Tibial artery (tissue), 4 donors: ENCODE data around the gene SLC6A17.

ENCODE experiments used
- DNase-seq, 2 donors: peaks; one replicate each; pipeline ENCODE4 v3.0.0-alpha.2; 2019
- H3K27ac ChIP-seq, 2 donors: fragments of 200-600 bp; sonication (generic) in 1 of 2; 1 replicate in 1 of 2; 2 replicates in 1 of 2; pipeline ENCODE4 v1.5.1; 2018 to 2019; ENCODE audit warnings: mild to moderate bottlenecking in 1 of 2
- H3K27me3 ChIP-seq, 2 donors: fragments of 200-600 bp; sonication (generic) in 1 of 2; one replicate each; pipeline versions ENCODE4 v1.5.1 to v1.6.0; 2016 to 2019
- H3K36me3 ChIP-seq, 3 donors: fragments of 200-600 bp; sonication (generic) in 2 of 3; one replicate each; pipeline ENCODE4 v1.5.1; 2016 to 2019; ENCODE audit warnings: mild to moderate bottlenecking in 2 of 3
- H3K4me1 ChIP-seq, 4 donors: fragments of 200-600 bp; sonication (generic) in 2 of 4; 1 replicate in 3 of 4; 2 replicates in 1 of 4; pipeline ENCODE4 v1.5.1; 2016 to 2019
- H3K4me3 ChIP-seq, 2 donors: fragments of 200-600 bp; sonication (generic) in 1 of 2; 1 replicate in 1 of 2; 2 replicates in 1 of 2; pipeline ENCODE4 v1.5.1; 2018 to 2019; ENCODE audit warnings: mild to moderate bottlenecking in 2 of 2
- H3K9me3 ChIP-seq, 3 donors: fragments of 200-600 bp; sonication (generic) in 1 of 3; one replicate each; pipeline ENCODE4 v1.5.1; 2016 to 2019
- intact Hi-C: fragments of 100-400 bp; cut with DNase I; formaldehyde crosslinking; loops from one replicate; pipeline ENCODE4 v1.15.0; 2023; ENCODE audit warnings: low total_unique reads
- TF ChIP-seq, protein P1 (sequence below), 2 experiments: fragments of 200-600 bp in 1 of 2; fragments of 450-650 bp in 1 of 2; IDR thresholded peaks; one replicate each; pipeline ENCODE4 v1.5.1; 2017 to 2019; ENCODE audit warnings: antibody characterized with exemption in 2 of 2, mild to moderate bottlenecking in 1 of 2, moderate library complexity in 1 of 2

The SLC6A17 gene

DNA sequence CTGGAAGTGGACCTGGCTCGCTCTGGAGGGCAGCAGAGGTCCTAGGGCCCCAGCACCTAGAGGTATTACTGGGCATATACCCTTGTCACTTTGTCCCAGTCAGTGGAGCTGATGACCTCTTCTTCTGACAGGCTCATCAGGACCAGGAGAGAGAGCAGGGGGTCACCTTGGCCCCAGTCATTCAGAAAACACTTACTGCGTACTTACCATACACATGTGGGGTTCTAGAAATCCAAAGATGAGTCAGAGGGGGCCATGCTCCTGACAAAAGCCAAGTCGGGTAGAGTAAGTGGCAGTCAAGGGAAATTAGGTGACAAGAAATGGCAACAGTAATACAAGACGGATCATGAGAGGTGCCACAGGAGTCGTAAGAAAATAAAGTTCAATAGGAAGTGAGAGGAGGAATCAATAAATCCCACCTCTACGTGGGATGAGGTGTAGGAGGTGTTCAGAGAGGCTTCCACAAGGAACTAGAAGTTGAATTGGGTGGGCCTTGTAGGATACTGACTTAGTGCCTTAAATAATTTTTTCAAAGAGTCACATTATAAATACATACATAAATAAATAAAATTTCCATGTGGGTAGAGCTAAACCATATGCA is 66.7 kb downstream of the SLC6A17 start:
- H3K4me1 ChIP-seq = peaks cover 0 to 57% (median 31%) of the 10 kb centered on the region in 4 donors
- intact Hi-C loops = no loop called here
- no peak overlapping the region for H3K27ac ChIP-seq
- peaks cover 0 to 41% (median 8%) of the 10 kb centered on the region in 3 donors for H3K36me3 ChIP-seq
- TF ChIP-seq, protein P1, sequence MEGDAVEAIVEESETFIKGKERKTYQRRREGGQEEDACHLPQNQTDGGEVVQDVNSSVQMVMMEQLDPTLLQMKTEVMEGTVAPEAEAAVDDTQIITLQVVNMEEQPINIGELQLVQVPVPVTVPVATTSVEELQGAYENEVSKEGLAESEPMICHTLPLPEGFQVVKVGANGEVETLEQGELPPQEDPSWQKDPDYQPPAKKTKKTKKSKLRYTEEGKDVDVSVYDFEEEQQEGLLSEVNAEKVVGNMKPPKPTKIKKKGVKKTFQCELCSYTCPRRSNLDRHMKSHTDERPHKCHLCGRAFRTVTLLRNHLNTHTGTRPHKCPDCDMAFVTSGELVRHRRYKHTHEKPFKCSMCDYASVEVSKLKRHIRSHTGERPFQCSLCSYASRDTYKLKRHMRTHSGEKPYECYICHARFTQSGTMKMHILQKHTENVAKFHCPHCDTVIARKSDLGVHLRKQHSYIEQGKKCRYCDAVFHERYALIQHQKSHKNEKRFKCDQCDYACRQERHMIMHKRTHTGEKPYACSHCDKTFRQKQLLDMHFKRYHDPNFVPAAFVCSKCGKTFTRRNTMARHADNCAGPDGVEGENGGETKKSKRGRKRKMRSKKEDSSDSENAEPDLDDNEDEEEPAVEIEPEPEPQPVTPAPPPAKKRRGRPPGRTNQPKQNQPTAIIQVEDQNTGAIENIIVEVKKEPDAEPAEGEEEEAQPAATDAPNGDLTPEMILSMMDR (IDR thresholded peaks at IDR 0.05) = no peak
- no peaks in the 10 kb centered on the region for H3K27me3 ChIP-seq
- no peaks in the 10 kb centered on the region for H3K9me3 ChIP-seq
- DNase-seq = no peak
- H3K4me3 ChIP-seq = no peak overlapping the region

DNA sequence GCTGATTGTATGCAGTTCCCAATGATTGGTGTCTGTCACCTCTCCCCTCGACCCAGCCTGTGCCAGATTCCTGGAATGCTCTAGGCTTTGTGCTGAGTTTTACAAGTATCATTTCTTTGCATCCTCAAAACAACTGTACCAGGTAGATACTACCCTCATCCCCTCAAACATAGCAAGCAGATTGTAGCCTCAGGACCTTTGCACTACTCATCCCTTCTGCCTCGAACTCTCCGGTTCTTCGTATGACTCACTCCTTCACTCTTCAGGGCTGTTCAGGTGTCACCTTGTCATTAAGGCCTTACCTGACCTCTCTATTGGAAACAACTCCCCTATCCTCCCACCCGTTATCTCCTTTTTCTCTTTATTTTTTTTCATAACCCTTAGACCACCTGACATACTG is 67.8 kb downstream of the SLC6A17 start:
- no peaks in the 10 kb centered on the region for H3K9me3 ChIP-seq
- TF ChIP-seq, protein P1 (IDR thresholded peaks at IDR 0.05) = no peak
- peaks cover 0 to 45% (median 21%) of the 10 kb centered on the region in 4 donors for H3K4me1 ChIP-seq
- no peak overlapping the region for H3K27ac ChIP-seq
- DNase-seq = no peak
- H3K27me3 ChIP-seq = no peaks in the 10 kb centered on the region
- intact Hi-C loops = no loop called here
- no peak overlapping the region for H3K4me3 ChIP-seq
- peaks cover 0 to 53% (median 14%) of the 10 kb centered on the region in 3 donors for H3K36me3 ChIP-seq

DNA sequence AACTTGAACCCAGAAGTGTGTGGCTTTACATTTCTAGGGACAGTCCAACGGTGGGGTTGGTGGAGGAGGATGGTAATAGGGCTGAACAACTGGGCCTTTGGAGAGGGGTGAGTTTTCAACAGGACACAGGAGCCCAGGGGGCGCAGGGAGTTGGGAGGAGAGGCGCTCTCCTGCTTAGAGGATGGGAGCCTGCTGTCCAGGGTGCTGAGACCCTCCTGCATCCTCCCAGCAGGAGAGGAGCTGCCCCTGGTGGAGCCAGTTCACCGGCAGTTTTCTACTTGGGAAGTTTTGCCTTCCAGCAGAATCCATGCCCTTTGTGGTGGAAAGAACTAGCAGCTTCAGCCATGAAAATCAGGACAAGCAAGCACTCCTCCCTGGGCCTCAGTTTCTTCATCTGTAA is 68.4 kb downstream of the SLC6A17 start:
- peaks cover 5 to 59% (median 20%) of the 10 kb centered on the region in 3 donors for H3K36me3 ChIP-seq
- H3K4me3 ChIP-seq = no peak overlapping the region
- intact Hi-C loops = no loop called here
- no peaks in the 10 kb centered on the region for H3K9me3 ChIP-seq
- peaks cover 0 to 39% (median 15%) of the 10 kb centered on the region in 4 donors for H3K4me1 ChIP-seq
- no peaks in the 10 kb centered on the region for H3K27me3 ChIP-seq
- H3K27ac ChIP-seq = no peak overlapping the region
- DNase-seq = no peak
- TF ChIP-seq, protein P1 (IDR thresholded peaks at IDR 0.05) = no peak

DNA sequence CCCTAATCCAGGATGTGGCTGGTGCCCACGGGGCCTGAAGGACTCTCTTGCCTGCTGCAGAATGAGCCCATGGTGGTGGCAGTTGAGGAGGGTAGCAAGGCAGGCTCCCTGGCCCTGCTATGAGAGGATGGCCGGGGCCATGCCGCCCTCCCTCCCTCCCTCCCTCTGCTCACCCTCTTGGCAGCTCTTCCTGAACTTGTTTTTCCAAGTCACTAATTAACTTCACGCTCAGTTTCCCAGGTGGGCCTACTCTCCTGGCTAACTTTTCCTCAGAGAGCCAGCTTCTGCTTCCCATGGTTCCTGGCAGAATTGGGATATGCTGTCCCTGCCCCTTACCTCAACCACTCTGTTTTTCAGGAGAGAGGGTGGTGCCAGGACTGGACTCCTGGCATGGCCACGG is 70.0 kb downstream of the SLC6A17 start:
- peaks cover 7 to 71% (median 27%) of the 10 kb centered on the region in 3 donors for H3K36me3 ChIP-seq
- no peak overlapping the region for H3K4me3 ChIP-seq
- H3K27me3 ChIP-seq = no peaks in the 10 kb centered on the region
- DNase-seq = no peak
- no peak overlapping the region for H3K27ac ChIP-seq
- H3K4me1 ChIP-seq = peaks cover 0 to 23% (median 1%) of the 10 kb centered on the region in 4 donors
- intact Hi-C loops = no loop called here
- TF ChIP-seq, protein P1 (IDR thresholded peaks at IDR 0.05) = no peak
- no peaks in the 10 kb centered on the region for H3K9me3 ChIP-seq

DNA sequence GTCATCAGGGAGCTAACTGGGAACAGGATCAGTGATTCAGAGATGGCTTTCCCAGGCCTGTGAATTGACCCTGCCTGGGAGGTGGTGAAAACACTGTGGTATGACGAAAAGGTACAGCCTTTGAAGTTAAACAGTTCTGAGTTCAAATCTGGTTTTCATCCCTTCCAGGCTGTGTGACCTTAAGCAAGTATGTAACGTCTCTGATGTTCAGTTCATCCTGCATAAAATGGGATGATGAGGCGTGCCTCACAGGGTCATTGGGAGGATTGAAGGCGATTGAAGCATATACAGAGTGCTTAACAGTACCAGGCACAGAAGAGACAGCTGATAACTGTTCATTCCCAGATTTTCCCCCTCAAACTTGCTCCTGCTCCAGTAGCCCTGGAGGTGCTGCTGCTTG is 70.8 kb downstream of the SLC6A17 start:
- Histone ChIP-seq H3K27me3 (no peaks in the 10 kb centered on the region), H3K9me3 (no peaks in the 10 kb centered on the region), H3K4me3 (no peak overlapping the region), H3K27ac (no peak overlapping the region), H3K4me1 (peaks cover 0 to 15% (median 0%) of the 10 kb centered on the region in 4 donors), H3K36me3 (peaks cover 7 to 79% (median 35%) of the 10 kb centered on the region in 3 donors)
- TF ChIP-seq, protein P1 (IDR thresholded peaks at IDR 0.05) = no peak
- DNase-seq = no peak
- intact Hi-C loops = no loop called here
